Trophoblast cell (in vitro differentiated cells and primary cell): ENCODE measurements around the gene BLVRA.
A peak's percentile ranks its signal among the peaks of the same experiment; 100 is the strongest.
"Not testable (repeated sequence)": the region's sequence is repeated elsewhere in the genome, so short reads cannot be mapped to it uniquely, and the experiment has no call there.

Experiments
- DNase-seq, 2 donors: peaks; one replicate each; pipeline ENCODE4 v3.0.0-alpha.2; 2016
- H2AFZ ChIP-seq: 2 replicates; pipeline ENCODE4 v1.6.1; 2013; ENCODE audit warnings: low read length, moderate library complexity, mild to moderate bottlenecking; ENCODE audit not compliant: insufficient read depth, poor library complexity
- H2AK5ac ChIP-seq: 2 replicates; pipeline ENCODE4 v1.6.1; 2013; ENCODE audit warnings: mild to moderate bottlenecking, low read length
- H2BK120ac ChIP-seq: 2 replicates; pipeline ENCODE4 v1.6.1; 2013; ENCODE audit warnings: low read length, mild to moderate bottlenecking, moderate library complexity; ENCODE audit not compliant: insufficient read depth, poor library complexity
- H2BK12ac ChIP-seq: 2 replicates; pipeline ENCODE4 v1.6.1; 2013; ENCODE audit warnings: mild to moderate bottlenecking, low read length, moderate library complexity
- H2BK5ac ChIP-seq: 2 replicates; pipeline ENCODE4 v1.6.1; 2013; ENCODE audit warnings: low read length, low read depth, moderate library complexity, mild to moderate bottlenecking; ENCODE audit not compliant: poor library complexity
- H3K14ac ChIP-seq: 2 replicates; pipeline ENCODE4 v1.6.1; 2013; ENCODE audit warnings: mild to moderate bottlenecking, low read length
- H3K18ac ChIP-seq: 2 replicates; pipeline ENCODE4 v1.6.1; 2013; ENCODE audit warnings: mild to moderate bottlenecking, low read length
- H3K23ac ChIP-seq: 2 replicates; pipeline ENCODE4 v1.6.1; 2013; ENCODE audit warnings: low read length
- H3K27ac ChIP-seq: 2 replicates; pipeline ENCODE4 v1.5.1; 2013; ENCODE audit warnings: low read depth, mild to moderate bottlenecking, inconsistent platforms, low read length, moderate library complexity
- H3K27me3 ChIP-seq: 2 replicates; pipeline ENCODE4 v1.6.1; 2013; ENCODE audit warnings: inconsistent platforms, mild to moderate bottlenecking, low read length, moderate library complexity; ENCODE audit not compliant: insufficient read depth
- H3K36me3 ChIP-seq, 2 experiments: 1 replicate in 1 of 2; 2 replicates in 1 of 2; pipeline ENCODE4 v1.6.1; 2013; ENCODE audit warnings: low read length in 2 of 2, mild to moderate bottlenecking in 2 of 2, moderate library complexity in 1 of 2; ENCODE audit not compliant: insufficient read depth in 2 of 2, control insufficient read depth in 1 of 2
- H3K4ac ChIP-seq: 2 replicates; pipeline ENCODE4 v1.6.1; 2013; ENCODE audit warnings: low read depth, mild to moderate bottlenecking, low read length, moderate library complexity
- H3K4me1 ChIP-seq, 2 experiments: 1 replicate in 1 of 2; 2 replicates in 1 of 2; pipeline ENCODE4 v1.6.1; 2013; ENCODE audit warnings: low read length in 2 of 2, mild to moderate bottlenecking in 2 of 2, moderate library complexity in 1 of 2; ENCODE audit not compliant: insufficient read depth in 2 of 2, control insufficient read depth in 1 of 2
- H3K4me2 ChIP-seq: 2 replicates; pipeline ENCODE4 v1.6.1; 2013; ENCODE audit warnings: inconsistent platforms, mild to moderate bottlenecking, low read length, moderate library complexity
- H3K4me3 ChIP-seq: 2 replicates; pipeline ENCODE4 v1.5.1; 2013; ENCODE audit warnings: mild to moderate bottlenecking, low read depth, low read length, inconsistent platforms
- H3K79me1 ChIP-seq: one replicate; pipeline ENCODE4 v1.6.1; 2013; ENCODE audit warnings: low read length
- H3K79me2 ChIP-seq: 2 replicates; pipeline ENCODE4 v1.6.1; 2013; ENCODE audit warnings: low read length, mild to moderate bottlenecking; ENCODE audit not compliant: control insufficient read depth, insufficient read depth, poor library complexity
- H3K9ac ChIP-seq: 2 replicates; pipeline ENCODE4 v1.6.1; 2013; ENCODE audit warnings: mild to moderate bottlenecking, low read length
- H3K9me3 ChIP-seq: 2 replicates; pipeline ENCODE4 v1.6.1; 2013; ENCODE audit warnings: low read depth, mild to moderate bottlenecking, control low read depth, inconsistent platforms, low read length; ENCODE audit not compliant: insufficient read depth
- H4K12ac ChIP-seq: 2 replicates; pipeline ENCODE4 v1.6.1; 2013; ENCODE audit warnings: low read depth, mild to moderate bottlenecking, low read length, moderate library complexity
- H4K8ac ChIP-seq: 2 replicates; pipeline ENCODE4 v1.6.1; 2013; ENCODE audit warnings: low read depth, mild to moderate bottlenecking, low read length, moderate library complexity
- H4K91ac ChIP-seq: one replicate; pipeline ENCODE4 v1.6.1; 2013; ENCODE audit warnings: low read depth, mild to moderate bottlenecking, low read length, moderate library complexity
- WGBS: extraction: QIAGEN DNeasy Blood & Tissue Kit; methylation state at CpG from one replicate; pipeline ENCODE4 v1.1.7; 2013; ENCODE audit warnings: missing lambda C conversion rate; ENCODE audit not compliant: insufficient read length, insufficient coverage; ENCODE audit errors: extremely low coverage; 5-methylcytosine and 5-hydroxymethylcytosine counted together

BLVRA gene

GRCh38 chr7:43778293-43779044, 20.0 kb downstream of the BLVRA start:
- not testable (repeated sequence) for H2BK12ac ChIP-seq, H2AK5ac ChIP-seq, H3K4me2 ChIP-seq, H2AFZ ChIP-seq, H3K4ac ChIP-seq, H3K9ac ChIP-seq, H4K8ac ChIP-seq, H3K36me3 ChIP-seq, DNase-seq, H3K23ac ChIP-seq, H3K27me3 ChIP-seq, H3K79me1 ChIP-seq, H3K4me3 ChIP-seq, H3K27ac ChIP-seq, H2BK120ac ChIP-seq, H3K79me2 ChIP-seq, H3K4me1 ChIP-seq, H3K18ac ChIP-seq, H3K14ac ChIP-seq, H4K91ac ChIP-seq, H3K9me3 ChIP-seq, H4K12ac ChIP-seq, H2BK5ac ChIP-seq
- WGBS: no CpG with 5 or more reads among the region's 18 CpGs

- peaks cover 3% of the 10 kb centered on the region for H3K79me1 ChIP-seq
- H3K23ac ChIP-seq: no peak overlapping the region
- no peak overlapping the region for H4K8ac ChIP-seq
- H4K91ac ChIP-seq: no peak overlapping the region
- no peak overlapping the region for H4K12ac ChIP-seq
- no peak overlapping the region for H3K4me3 ChIP-seq
- no peak overlapping the region for H3K4me2 ChIP-seq
- H2BK5ac ChIP-seq: no peak overlapping the region
- H3K36me3 ChIP-seq: no peaks in the 10 kb centered on the region
- no peaks in the 10 kb centered on the region for H3K9me3 ChIP-seq
- no peaks in the 10 kb centered on the region for H3K27me3 ChIP-seq
- no peak overlapping the region for H3K14ac ChIP-seq
- H2AK5ac ChIP-seq: no peak overlapping the region
- H3K79me2 ChIP-seq: no peaks in the 10 kb centered on the region
- H3K4me1 ChIP-seq: peaks cover 8 to 9% of the 10 kb centered on the region in 2 experiments
- H3K18ac ChIP-seq: no peak overlapping the region
- DNase-seq: no peak
- H3K9ac ChIP-seq: no peak overlapping the region
- no peak overlapping the region for H2BK12ac ChIP-seq
- no CpG with 5 or more reads among the region's 14 CpGs for WGBS
- H3K27ac ChIP-seq: no peak overlapping the region
- H2BK120ac ChIP-seq: no peak overlapping the region
- H3K4ac ChIP-seq: no peak overlapping the region
- no peak overlapping the region for H2AFZ ChIP-seq
These were observed 20.7 kb downstream of the BLVRA start for GRCh38 chr7:43779045-43779812.

GRCh38 chr7:43781726-43782607, 23.5 kb downstream of the BLVRA start:
- peak; percentile 43 to 66 for DNase-seq
- H3K27ac ChIP-seq: no peak overlapping the region
- H2BK12ac ChIP-seq: no peak overlapping the region
- H4K12ac ChIP-seq: no peak overlapping the region
- no peak overlapping the region for H2BK120ac ChIP-seq
- H3K36me3 ChIP-seq: no peaks in the 10 kb centered on the region
- no peak overlapping the region for H4K8ac ChIP-seq
- no peak overlapping the region for H2BK5ac ChIP-seq
- no peaks in the 10 kb centered on the region for H3K79me2 ChIP-seq
- H2AFZ ChIP-seq: no peak overlapping the region
- H3K23ac ChIP-seq: no peak overlapping the region
- H3K9ac ChIP-seq: no peak overlapping the region
- peaks cover 4% of the 10 kb centered on the region for H3K79me1 ChIP-seq
- H3K4me2 ChIP-seq: no peak overlapping the region
- no peak overlapping the region for H3K4me3 ChIP-seq
- H3K9me3 ChIP-seq: no peaks in the 10 kb centered on the region
- WGBS: no CpG with 5 or more reads among the region's 10 CpGs
- H3K4me1 ChIP-seq: peaks cover 11 to 12% of the 10 kb centered on the region in 2 experiments
- no peak overlapping the region for H4K91ac ChIP-seq
- no peak overlapping the region for H3K14ac ChIP-seq
- H2AK5ac ChIP-seq: no peak overlapping the region
- no peak overlapping the region for H3K18ac ChIP-seq
- no peaks in the 10 kb centered on the region for H3K27me3 ChIP-seq
- no peak overlapping the region for H3K4ac ChIP-seq

GRCh38 chr7:43782768-43783555, 24.5 kb downstream of the BLVRA start:
- Histone ChIP-seq H3K9me3 (no peaks in the 10 kb centered on the region), H3K4me1 (peaks cover 11 to 12% of the 10 kb centered on the region in 2 experiments), H3K27me3 (no peaks in the 10 kb centered on the region), H3K14ac (no peak overlapping the region), H4K8ac (no peak overlapping the region), H2AFZ (no peak overlapping the region), H3K79me2 (no peaks in the 10 kb centered on the region), H3K4ac (no peak overlapping the region), H2BK12ac (peak overlapping the region; percentile 12), H3K9ac (no peak overlapping the region), H4K91ac (peak overlapping the region; percentile 50), H3K36me3 (no peaks in the 10 kb centered on the region), H3K79me1 (peaks cover 4% of the 10 kb centered on the region), H4K12ac (no peak overlapping the region), H3K4me3 (no peak overlapping the region), H2BK120ac (peak overlapping the region; percentile 10), H3K27ac (no peak overlapping the region), H2BK5ac (peak overlapping the region; percentile 51), H3K18ac (no peak overlapping the region), H2AK5ac (no peak overlapping the region), H3K4me2 (no peak overlapping the region), H3K23ac (no peak overlapping the region)
- DNase-seq: no peak
- no CpG with 5 or more reads among the region's 8 CpGs for WGBS
